Activated CD8-positive, alpha-beta memory T cell treated with anti-CD3 and anti-CD28 coated beads for 4 hours (primary cell): ENCODE data around the gene LYRM9.
A peak's percentile ranks its signal among the peaks of the same experiment; 100 is the strongest.
"Not testable (repeated sequence)": the region's sequence is repeated elsewhere in the genome, so short reads cannot be mapped to it uniquely, and the experiment has no call there.

Experiments
- DNase-seq, 2 donors: peaks; one replicate each; pipeline ENCODE4 v3.0.0-alpha.2; 2020; ENCODE audit warnings: low read depth in 2 of 2

The LYRM9 gene

GRCh38 chr17:27906226-27906580 lies 13.0 kb upstream of the LYRM9 start:
- no peak for DNase-seq

- DNase-seq = no peak
These were observed 12.5 kb upstream of the LYRM9 start for GRCh38 chr17:27905447-27906225.

- no peak for DNase-seq
These were observed 11.6 kb upstream of the LYRM9 start for GRCh38 chr17:27904534-27905446.

- DNase-seq = no peak
These were observed 10.9 kb upstream of the LYRM9 start for GRCh38 chr17:27904114-27904513.

GRCh38 chr17:27899525-27899924 lies 6.4 kb upstream of the LYRM9 start:
- DNase-seq = no peak

GRCh38 chr17:27898096-27898495 lies 4.9 kb upstream of the LYRM9 start:
- DNase-seq = no peak

GRCh38 chr17:27896701-27897100 lies 3.5 kb upstream of the LYRM9 start:
- DNase-seq = no peak

- DNase-seq = no peak
These were observed 2.9 kb upstream of the LYRM9 start for GRCh38 chr17:27895940-27896535.

- no peak for DNase-seq
These were observed 2.1 kb upstream of the LYRM9 start for GRCh38 chr17:27895123-27895895.

- no peak for DNase-seq
These were observed 807 bp upstream of the LYRM9 start for GRCh38 chr17:27893841-27894503.

- no peak for DNase-seq
These were observed 661 bp downstream of the LYRM9 start for GRCh38 chr17:27892542-27892865.

- no peak for DNase-seq
These were observed 1.3 kb downstream of the LYRM9 start for GRCh38 chr17:27891841-27892240.

- DNase-seq = no peak
These were observed 3.4 kb downstream of the LYRM9 start for GRCh38 chr17:27889711-27890251.

- no peak for DNase-seq
These were observed 4.2 kb downstream of the LYRM9 start for GRCh38 chr17:27888945-27889344.

GRCh38 chr17:27888067-27888466 lies 5.1 kb downstream of the LYRM9 start:
- no peak for DNase-seq

- not testable (repeated sequence) for DNase-seq
These were observed 6.7 kb downstream of the LYRM9 start for GRCh38 chr17:27886348-27886906.

- no peak for DNase-seq
These were observed 10.9 kb downstream of the LYRM9 start for GRCh38 chr17:27882162-27882840.

- DNase-seq = peak; percentile 25 to 36
These were observed 13.1 kb downstream of the LYRM9 start for GRCh38 chr17:27879987-27880608.

- no peak for DNase-seq
These were observed 14.2 kb downstream of the LYRM9 start for GRCh38 chr17:27878776-27879562.
